ENCODE results near the gene CHPT1.

- TF ChIP-seq POLR2A (IDR thresholded peaks at IDR 0.05), result no peak
- no peak for TF ChIP-seq CTCF (IDR thresholded peaks at IDR 0.05)
Measured at GRCh38 chr12:101710288-101710687, 12.8 kb downstream of the CHPT1 start.
